CD8-positive, alpha-beta memory T cell (primary cell): ENCODE data around the gene FBXO34. TPM values are rescaled to one million over a fixed set of nuclear protein-coding genes. Genes with fewer than 3 reads are reported as not detected.
A peak's percentile ranks its signal among the peaks of the same experiment; 100 is the strongest.

Experiments used
- CTCF ChIA-PET: fragments of 350-600 bp; sonication (Branson Sonifier 250); formaldehyde crosslinking; loops from one replicate; lab custom pipeline; 2021; ENCODE audit warnings: antibody characterized with exemption; lab: Charles Lee
- POLR2A ChIA-PET: fragments of 350-600 bp; sonication (Branson Sonifier 250); formaldehyde crosslinking; loops from one replicate; lab custom pipeline; 2021; ENCODE audit warnings: antibody characterized with exemption; lab: Charles Lee
- DNase-seq, 5 donors: peaks; one replicate each; pipeline versions ENCODE4 v3.0.0 to v3.0.0-alpha.2; 2020 to 2022; ENCODE audit warnings: mixed read lengths in 1 of 5
- H3K27ac ChIP-seq: one replicate; pipeline ENCODE4 v1.7.0; 2013; ENCODE audit warnings: low read depth, mild to moderate bottlenecking, low read length, moderate library complexity
- H3K27me3 ChIP-seq: 2 replicates; pipeline ENCODE4 v1.7.0; 2013; ENCODE audit warnings: low read length, mild to moderate bottlenecking; ENCODE audit not compliant: insufficient read depth, poor library complexity, severe bottlenecking
- H3K36me3 ChIP-seq: 2 replicates; pipeline ENCODE4 v1.7.0; 2013; ENCODE audit warnings: mild to moderate bottlenecking, low read length, moderate library complexity; ENCODE audit not compliant: insufficient read depth
- H3K4me1 ChIP-seq: 2 replicates; pipeline ENCODE4 v1.7.0; 2013; ENCODE audit warnings: mild to moderate bottlenecking, low read length, moderate library complexity; ENCODE audit not compliant: insufficient read depth
- H3K4me3 ChIP-seq: 2 replicates; pipeline ENCODE4 v1.7.0; 2013; ENCODE audit warnings: mild to moderate bottlenecking, low read length
- H3K9me3 ChIP-seq: 2 replicates; pipeline ENCODE4 v1.7.0; 2013; ENCODE audit warnings: mild to moderate bottlenecking, low read length
- H3K27ac Mint-ChIP-seq, 8 donors: one replicate each; pipeline ENCODE4 v1.8.0; 2020 to 2021; ENCODE audit warnings: mixed read lengths in 8 of 8, mild to moderate bottlenecking in 6 of 8, inconsistent platforms in 3 of 8, moderate library complexity in 3 of 8
- H3K27me3 Mint-ChIP-seq, 2 donors: one replicate each; pipeline ENCODE4 v1.8.0; 2020 to 2021; ENCODE audit warnings: mixed read lengths in 2 of 2, mild to moderate bottlenecking in 1 of 2, moderate library complexity in 1 of 2
- H3K36me3 Mint-ChIP-seq, 3 donors: one replicate each; pipeline ENCODE4 v1.8.0; 2020 to 2021; ENCODE audit warnings: mixed read lengths in 3 of 3, inconsistent platforms in 1 of 3, mild to moderate bottlenecking in 1 of 3
- H3K4me1 Mint-ChIP-seq, 3 donors: one replicate each; pipeline ENCODE4 v1.8.0; 2020 to 2021; ENCODE audit warnings: mixed read lengths in 3 of 3, inconsistent platforms in 1 of 3, mild to moderate bottlenecking in 1 of 3
- H3K4me3 Mint-ChIP-seq, 7 donors: one replicate each; pipeline ENCODE4 v1.8.0; 2020 to 2021; ENCODE audit warnings: mixed read lengths in 7 of 7, mild to moderate bottlenecking in 6 of 7, moderate library complexity in 4 of 7, inconsistent platforms in 2 of 7
- H3K9me3 Mint-ChIP-seq, 5 donors: one replicate each; pipeline ENCODE4 v1.8.0; 2020 to 2022; ENCODE audit warnings: mixed read lengths in 5 of 5, mild to moderate bottlenecking in 3 of 5, moderate library complexity in 2 of 5, inconsistent platforms in 1 of 5
- polyA plus RNA-seq: library from polyadenylated mRNA; unstranded; fragments of 300-500 nt; fragmentation: Illumina TruSeq; gene quantifications from one replicate; pipeline ENCODE4 v1.2.3, GENCODE V29; 2021
- total RNA-seq, 2 experiments: library from RNA; stranded (reverse); gene quantifications; one replicate each; pipeline ENCODE4 v1.2.3, GENCODE V29; 2021

FBXO34 gene
- total and polyA plus RNA-seq, 3 experiments from 2014 or later, result 16.2 to 37.1 (median 17.9) TPM

GRCh38 chr14:55272922-55273321 is 1.7 kb downstream of the FBXO34 start:
- H3K27ac Mint-ChIP-seq, result peak overlapping the region; percentile 21 to 98 (median 94)
- no peaks in the 10 kb centered on the region for H3K27me3 ChIP-seq
- ChIA-PET POLR2A (interaction anchor here (0.6 to 2.2 kb wide), 3 partner anchors 8 to 201 kb away, joined by 4 to 18 read pairs (median 6); no protein-coding TSS in a partner anchor), CTCF (interaction anchor here (0.9 to 9.2 kb wide), 10 partner anchors 11 to 103 kb away, joined by 3 to 159 read pairs (median 6); no protein-coding TSS in a partner anchor)
- peaks cover 0 to 6% (median 1%) of the 10 kb centered on the region in 3 donors for H3K36me3 Mint-ChIP-seq
- H3K4me3 Mint-ChIP-seq, result peak overlapping the region; percentile 87 to 96 (median 91)
- H3K36me3 ChIP-seq, result no peaks in the 10 kb centered on the region
- peaks cover 31% of the 10 kb centered on the region for H3K4me1 ChIP-seq
- peaks cover 53 to 70% (median 66%) of the 10 kb centered on the region in 3 donors for H3K4me1 Mint-ChIP-seq
- no peak overlapping the region for H3K4me3 ChIP-seq
- no peaks in the 10 kb centered on the region for H3K9me3 ChIP-seq
- H3K27ac ChIP-seq, result peak overlapping the region; percentile 86
- no peaks in the 10 kb centered on the region for H3K27me3 Mint-ChIP-seq
- no peak for DNase-seq
- no peaks in the 10 kb centered on the region for H3K9me3 Mint-ChIP-seq

- no peak for DNase-seq
- Histone ChIP-seq H3K4me3 (no peak overlapping the region), H3K36me3 (no peaks in the 10 kb centered on the region), H3K27me3 (no peaks in the 10 kb centered on the region), H3K4me1 (peaks cover 37% of the 10 kb centered on the region), H3K9me3 (no peaks in the 10 kb centered on the region), H3K27ac (no peak overlapping the region)
- H3K4me3 Mint-ChIP-seq, result peak overlapping the region in 4 of 7 donors; percentile 10 to 95 (median 18)
- POLR2A ChIA-PET, result interaction anchor here (0.9 kb wide), 1 partner anchor 64 kb away, joined by 5 read pairs; no protein-coding TSS in a partner anchor
- no peaks in the 10 kb centered on the region for H3K27me3 Mint-ChIP-seq
- H3K36me3 Mint-ChIP-seq, result peaks cover 0 to 7% (median 1%) of the 10 kb centered on the region in 3 donors
- H3K4me1 Mint-ChIP-seq, result peaks cover 59 to 79% (median 76%) of the 10 kb centered on the region in 3 donors
- H3K27ac Mint-ChIP-seq, result peak overlapping the region in 2 of 8 donors; percentile 27 to 94
- no peaks in the 10 kb centered on the region for H3K9me3 Mint-ChIP-seq
- CTCF ChIA-PET, result interaction anchor here (9.2 kb wide), 1 partner anchor 80 kb away, joined by 159 read pairs; no protein-coding TSS in a partner anchor
These were observed 2.9 kb downstream of the FBXO34 start for GRCh38 chr14:55274146-55274545.

- no peaks in the 10 kb centered on the region for H3K9me3 Mint-ChIP-seq
- DNase-seq, result no peak
- Histone ChIP-seq H3K27ac (no peak overlapping the region), H3K4me1 (peaks cover 37% of the 10 kb centered on the region), H3K4me3 (no peak overlapping the region), H3K27me3 (no peaks in the 10 kb centered on the region), H3K36me3 (no peaks in the 10 kb centered on the region), H3K9me3 (no peaks in the 10 kb centered on the region)
- peak overlapping the region in 1 of 7 donors; percentile 21 for H3K4me3 Mint-ChIP-seq
- ChIA-PET CTCF (interaction anchor here (9.2 kb wide), 1 partner anchor 79 kb away, joined by 159 read pairs; no protein-coding TSS in a partner anchor), POLR2A (interaction anchor here (0.9 kb wide), 1 partner anchor 63 kb away, joined by 5 read pairs; no protein-coding TSS in a partner anchor)
- no peaks in the 10 kb centered on the region for H3K27me3 Mint-ChIP-seq
- peak overlapping the region in 1 of 8 donors; percentile 39 for H3K27ac Mint-ChIP-seq
- H3K36me3 Mint-ChIP-seq, result peaks cover 0 to 13% (median 3%) of the 10 kb centered on the region in 3 donors
- peaks cover 63 to 86% (median 82%) of the 10 kb centered on the region in 3 donors for H3K4me1 Mint-ChIP-seq
These were observed 3.5 kb downstream of the FBXO34 start for GRCh38 chr14:55274751-55275150.

GRCh38 chr14:55276736-55277135 is 5.5 kb downstream of the FBXO34 start:
- no peaks in the 10 kb centered on the region for H3K9me3 Mint-ChIP-seq
- Histone ChIP-seq H3K27me3 (no peaks in the 10 kb centered on the region), H3K9me3 (no peaks in the 10 kb centered on the region), H3K4me1 (peaks cover 37% of the 10 kb centered on the region), H3K4me3 (no peak overlapping the region), H3K27ac (no peak overlapping the region), H3K36me3 (no peaks in the 10 kb centered on the region)
- no peak for DNase-seq
- peak overlapping the region in 1 of 8 donors; percentile 81 for H3K27ac Mint-ChIP-seq
- no peaks in the 10 kb centered on the region for H3K27me3 Mint-ChIP-seq
- ChIA-PET CTCF (interaction anchor here (1.2 kb wide), 1 partner anchor 102 kb away, joined by 3 read pairs; no protein-coding TSS in a partner anchor), POLR2A (no interaction called here)
- peak overlapping the region in 3 of 7 donors; percentile 5 to 34 (median 6) for H3K4me3 Mint-ChIP-seq
- H3K36me3 Mint-ChIP-seq, result peaks cover 0 to 13% (median 5%) of the 10 kb centered on the region in 3 donors
- H3K4me1 Mint-ChIP-seq, result peaks cover 66 to 90% (median 88%) of the 10 kb centered on the region in 3 donors

DNA sequence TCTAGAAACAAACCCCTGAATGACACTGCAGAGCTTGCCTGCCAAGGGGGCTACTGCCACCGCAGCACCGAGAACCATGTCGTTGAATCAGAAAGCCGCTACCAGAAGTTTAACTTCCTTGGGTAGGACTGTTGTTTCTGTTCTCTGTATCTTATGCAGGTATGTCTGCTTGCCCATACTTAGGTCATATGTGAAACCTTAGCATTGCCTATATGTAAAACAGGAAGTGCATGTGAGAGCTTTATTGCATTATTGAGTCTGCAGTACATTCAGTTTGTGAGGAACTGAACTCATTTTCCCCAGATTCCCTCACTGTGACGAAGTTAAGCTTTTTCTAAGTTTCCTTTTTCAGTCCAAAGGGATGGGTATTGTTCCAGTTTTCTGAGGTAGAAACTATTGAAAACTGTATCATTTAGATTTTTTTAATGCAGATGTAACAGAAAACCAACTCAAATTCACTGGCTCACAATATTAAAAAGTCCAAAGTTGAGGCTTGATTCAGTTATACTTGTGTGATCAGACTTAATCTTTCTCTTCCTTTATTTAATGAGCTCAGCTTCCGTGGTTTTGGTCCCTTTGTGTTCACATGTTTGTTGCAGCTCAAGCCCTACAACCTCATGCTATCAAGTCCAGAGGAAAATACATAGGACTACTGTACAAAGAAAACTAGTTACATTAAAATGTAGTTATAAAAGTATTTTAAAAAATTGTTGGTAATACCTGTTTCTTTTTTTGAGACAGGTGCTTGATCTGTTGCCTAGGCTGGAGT is 6.9 kb downstream of the FBXO34 start:
- Histone ChIP-seq H3K4me3 (peak overlapping the region; percentile 19), H3K27ac (no peak overlapping the region), H3K9me3 (no peaks in the 10 kb centered on the region), H3K27me3 (no peaks in the 10 kb centered on the region), H3K4me1 (peaks cover 29% of the 10 kb centered on the region), H3K36me3 (no peaks in the 10 kb centered on the region)
- CTCF ChIA-PET, result interaction anchor here (1.1 to 2.0 kb wide), 3 partner anchors 27 to 76 kb away, joined by 3 to 9 read pairs (median 4); no protein-coding TSS in a partner anchor
- POLR2A ChIA-PET, result no interaction called here
- H3K4me3 Mint-ChIP-seq, result peak overlapping the region in 6 of 7 donors; percentile 15 to 67 (median 47)
- no peaks in the 10 kb centered on the region for H3K27me3 Mint-ChIP-seq
- H3K36me3 Mint-ChIP-seq, result peaks cover 0 to 11% (median 5%) of the 10 kb centered on the region in 3 donors
- H3K4me1 Mint-ChIP-seq, result peaks cover 66 to 90% (median 88%) of the 10 kb centered on the region in 3 donors
- peak in 1 of 5 donors; percentile 0 for DNase-seq
- peak overlapping the region in 5 of 8 donors; percentile 40 to 71 (median 61) for H3K27ac Mint-ChIP-seq
- no peaks in the 10 kb centered on the region for H3K9me3 Mint-ChIP-seq

DNA sequence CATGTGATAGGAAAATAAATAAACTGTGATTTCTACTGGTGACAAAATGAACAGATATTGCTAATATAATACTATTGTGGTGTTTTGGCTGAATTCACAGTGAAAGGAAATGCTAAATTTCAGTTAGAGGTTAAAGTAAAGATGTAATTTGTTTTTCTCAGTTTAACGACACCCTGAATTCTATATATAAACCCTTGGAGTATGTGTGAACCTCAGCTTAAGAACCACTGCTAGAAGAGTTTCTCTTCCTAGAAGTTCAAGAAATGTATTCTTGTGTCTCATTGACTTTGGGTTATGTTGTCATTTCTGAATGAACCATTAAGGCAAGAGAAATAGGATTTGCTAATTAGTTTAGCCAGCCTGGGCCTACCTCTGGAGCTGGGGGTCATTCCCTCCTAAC is 8.2 kb downstream of the FBXO34 start:
- no peaks in the 10 kb centered on the region for H3K9me3 Mint-ChIP-seq
- Histone ChIP-seq H3K36me3 (no peaks in the 10 kb centered on the region), H3K4me3 (no peak overlapping the region), H3K4me1 (peaks cover 21% of the 10 kb centered on the region), H3K27ac (no peak overlapping the region), H3K9me3 (no peaks in the 10 kb centered on the region), H3K27me3 (no peaks in the 10 kb centered on the region)
- H3K4me1 Mint-ChIP-seq, result peaks cover 59 to 79% (median 76%) of the 10 kb centered on the region in 3 donors
- H3K36me3 Mint-ChIP-seq, result peaks cover 0 to 11% (median 5%) of the 10 kb centered on the region in 3 donors
- H3K4me3 Mint-ChIP-seq, result peak overlapping the region in 1 of 7 donors; percentile 5
- no peaks in the 10 kb centered on the region for H3K27me3 Mint-ChIP-seq
- no peak for DNase-seq
- ChIA-PET POLR2A (no interaction called here), CTCF (interaction anchor here (2.0 kb wide), 1 partner anchor 75 kb away, joined by 9 read pairs; no protein-coding TSS in a partner anchor)
- H3K27ac Mint-ChIP-seq, result peak overlapping the region in 2 of 8 donors; percentile 72 to 82

- Mint-ChIP-seq H3K9me3 (no peaks in the 10 kb centered on the region), H3K27me3 (no peaks in the 10 kb centered on the region), H3K4me3 (no peak overlapping the region), H3K4me1 (peaks cover 57 to 80% (median 74%) of the 10 kb centered on the region in 3 donors), H3K27ac (no peak overlapping the region), H3K36me3 (peaks cover 0 to 19% (median 5%) of the 10 kb centered on the region in 3 donors)
- no peaks in the 10 kb centered on the region for H3K27me3 ChIP-seq
- ChIA-PET CTCF (interaction anchor here (1.0 to 1.7 kb wide), 3 partner anchors 11 to 75 kb away, joined by 3 to 4 read pairs (median 4); partner anchors contain the start of gene FBXO34), POLR2A (interaction anchor here (0.6 to 0.7 kb wide), 3 partner anchors 8 to 91 kb away, joined by 3 to 16 read pairs (median 4); no protein-coding TSS in a partner anchor)
- H3K9me3 ChIP-seq, result no peaks in the 10 kb centered on the region
- H3K4me3 ChIP-seq, result no peak overlapping the region
- H3K4me1 ChIP-seq, result peaks cover 16% of the 10 kb centered on the region
- no peaks in the 10 kb centered on the region for H3K36me3 ChIP-seq
- no peak overlapping the region for H3K27ac ChIP-seq
- no peak for DNase-seq
These were observed 10.2 kb downstream of the FBXO34 start for GRCh38 chr14:55281316-55281839.
